ENCODE measurements around the gene MSANTD7. TPM values are rescaled to one million over a fixed set of nuclear protein-coding genes. Genes with fewer than 3 reads are reported as not detected.

The MSANTD7 gene
- total RNA-seq, 1 experiment from 2014 or later, result 19.1 TPM

DNA sequence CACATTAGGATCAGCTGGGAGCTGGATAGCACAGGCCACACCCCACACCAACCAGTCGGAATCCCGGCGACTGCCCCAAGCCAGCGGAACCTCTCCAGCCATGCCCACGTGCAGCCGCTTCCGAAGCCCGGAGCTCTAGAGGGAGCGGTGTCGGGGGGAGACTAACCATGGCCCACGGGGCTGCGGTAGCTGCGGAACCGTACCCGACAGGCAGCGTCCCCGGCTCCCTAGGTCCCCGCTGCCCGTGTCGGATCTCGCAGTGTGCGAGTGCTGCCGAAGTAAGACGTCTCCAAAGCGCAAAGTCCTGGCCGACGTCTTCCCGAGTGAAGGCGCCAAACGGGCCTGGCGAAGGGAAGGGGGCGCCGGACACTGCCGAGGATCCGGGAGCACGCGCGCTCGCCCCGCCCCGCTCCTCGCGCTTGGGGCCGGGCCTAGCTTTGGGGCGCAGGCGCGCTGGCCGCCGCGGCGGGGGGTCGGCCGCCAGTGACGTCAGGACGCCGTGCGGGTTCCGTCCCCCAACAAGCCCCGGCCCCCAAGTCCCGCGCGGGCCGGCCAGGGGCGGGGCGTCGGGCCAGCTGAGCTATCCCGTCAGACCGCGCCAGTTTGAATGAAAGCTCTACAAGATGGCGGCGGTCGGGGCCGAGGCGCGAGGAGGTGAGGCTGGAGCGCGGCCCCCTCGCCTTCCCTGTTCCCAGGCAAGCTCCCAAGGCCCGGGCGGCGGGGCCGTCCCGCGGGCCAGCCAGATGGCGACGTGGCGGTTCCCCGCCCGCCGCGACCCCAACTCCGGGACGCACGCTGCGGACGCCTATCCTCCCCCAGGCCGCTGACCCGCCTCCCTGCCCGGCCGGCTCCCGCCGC, 40.4 kb downstream of the MSANTD7 start, which contains the start of gene SUV39H2:
Gene SUV39H2 (plus strand): TSS at position 601 of the 858 bp plus-strand sequence. CDS start 23 bp downstream, at position 624.
- peak; percentile 97 for DNase-seq (ENCODE audit: low spot score)
- TF ChIP-seq, protein P1, sequence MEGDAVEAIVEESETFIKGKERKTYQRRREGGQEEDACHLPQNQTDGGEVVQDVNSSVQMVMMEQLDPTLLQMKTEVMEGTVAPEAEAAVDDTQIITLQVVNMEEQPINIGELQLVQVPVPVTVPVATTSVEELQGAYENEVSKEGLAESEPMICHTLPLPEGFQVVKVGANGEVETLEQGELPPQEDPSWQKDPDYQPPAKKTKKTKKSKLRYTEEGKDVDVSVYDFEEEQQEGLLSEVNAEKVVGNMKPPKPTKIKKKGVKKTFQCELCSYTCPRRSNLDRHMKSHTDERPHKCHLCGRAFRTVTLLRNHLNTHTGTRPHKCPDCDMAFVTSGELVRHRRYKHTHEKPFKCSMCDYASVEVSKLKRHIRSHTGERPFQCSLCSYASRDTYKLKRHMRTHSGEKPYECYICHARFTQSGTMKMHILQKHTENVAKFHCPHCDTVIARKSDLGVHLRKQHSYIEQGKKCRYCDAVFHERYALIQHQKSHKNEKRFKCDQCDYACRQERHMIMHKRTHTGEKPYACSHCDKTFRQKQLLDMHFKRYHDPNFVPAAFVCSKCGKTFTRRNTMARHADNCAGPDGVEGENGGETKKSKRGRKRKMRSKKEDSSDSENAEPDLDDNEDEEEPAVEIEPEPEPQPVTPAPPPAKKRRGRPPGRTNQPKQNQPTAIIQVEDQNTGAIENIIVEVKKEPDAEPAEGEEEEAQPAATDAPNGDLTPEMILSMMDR (conservative IDR thresholded peaks at IDR 0.05; ENCODE audit: low read depth, low read length), result no peak
- TF ChIP-seq EZH2 (IDR thresholded peaks at IDR 0.05; ENCODE audit: borderline replicate concordance, low read depth, low read length, poor library complexity, severe bottlenecking), result no peak
- POLR2A ChIA-PET (ENCODE audit: low non-redundant PET), result interaction anchor here (0.6 kb wide), 1 partner anchor 320 kb away, joined by 3 read pairs; no protein-coding TSS in a partner anchor
- no TSS peak for BruUV-seq (replicated peaks)
- H3K36me3 ChIP-seq (ENCODE audit: insufficient read depth, low read length, poor library complexity, severe bottlenecking), result no peaks in the 10 kb centered on the region
- peak within 1 kb of the TSS; percentile 88 for H3K4me3 ChIP-seq (ENCODE audit: low read depth, low read length, poor library complexity, severe bottlenecking)
- no peaks in the 10 kb centered on the region for H3K9me3 ChIP-seq (ENCODE audit: low read depth, low read length, poor library complexity, severe bottlenecking)
- no peaks in the 10 kb centered on the region for H3K27me3 ChIP-seq (replicated peaks; ENCODE audit: insufficient read depth, low read depth, low read length, poor library complexity)
- peaks cover 8% of the 10 kb centered on the region for H3K4me1 ChIP-seq (ENCODE audit: insufficient read depth, low read length, poor library complexity, severe bottlenecking)
- CTCF ChIA-PET, result interaction anchor here (0.6 to 1.3 kb wide), 4 partner anchors 40 to 481 kb away, joined by 3 to 4 read pairs (median 4); partner anchors contain the start of genes CDNF, HSPA14 and MSANTD7
- intact Hi-C loops (cut with micrococcal nuclease; ENCODE audit: unreplicated experiment), result loop anchor here (5.0 kb wide), 1 partner anchor 74 kb away; the partner anchor contains the start of gene DCLRE1C
- H3K27ac ChIP-seq (ENCODE audit: low read depth, low read length, poor library complexity, severe bottlenecking), result peak within 1 kb of the TSS; percentile 94

DNA sequence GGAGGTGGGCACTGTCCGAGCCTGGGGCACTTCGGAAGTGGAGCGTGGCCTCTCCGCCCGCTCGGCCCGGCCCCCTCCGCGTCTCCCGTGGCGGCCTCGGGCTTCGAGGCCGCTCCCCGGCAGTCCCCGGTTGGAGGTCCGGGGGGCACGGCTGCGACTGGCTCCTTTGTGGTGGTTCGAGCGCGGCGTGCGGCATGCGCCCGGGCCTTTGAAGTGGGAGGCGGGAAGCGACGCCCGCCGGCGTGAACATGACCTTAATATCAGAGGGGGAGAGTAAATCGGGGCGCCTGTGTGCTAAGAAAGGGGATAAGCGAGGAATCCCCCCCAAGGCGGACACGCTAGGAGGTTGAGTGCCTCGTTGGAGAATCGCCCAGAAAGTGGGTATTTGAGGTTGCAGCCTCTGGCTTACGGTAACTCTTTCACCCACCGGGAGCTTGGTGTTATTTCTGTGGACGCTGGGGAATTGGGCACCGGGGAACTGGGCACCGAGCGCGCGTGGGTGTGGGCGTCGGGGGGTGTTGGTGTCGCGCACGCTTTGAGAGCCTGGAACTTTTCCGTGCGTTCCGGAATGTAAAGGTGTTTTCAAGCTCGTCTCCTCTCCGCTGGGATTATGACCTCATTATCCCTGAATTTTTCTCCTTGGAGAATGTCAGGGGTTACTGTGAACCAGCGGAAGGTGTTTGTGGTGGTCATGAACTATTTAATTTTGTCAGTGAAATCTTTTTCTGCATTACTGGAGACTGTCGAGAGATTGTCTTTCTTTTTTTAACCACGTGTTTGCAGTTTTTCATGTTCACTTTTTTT, 41.2 kb downstream of the MSANTD7 start:
- Histone ChIP-seq H3K27me3 (replicated peaks; ENCODE audit: insufficient read depth, low read depth, low read length, poor library complexity) (no peaks in the 10 kb centered on the region), H3K4me1 (ENCODE audit: insufficient read depth, low read length, poor library complexity, severe bottlenecking) (peaks cover 8% of the 10 kb centered on the region), H3K36me3 (ENCODE audit: insufficient read depth, low read length, poor library complexity, severe bottlenecking) (no peaks in the 10 kb centered on the region), H3K4me3 (ENCODE audit: low read depth, low read length, poor library complexity, severe bottlenecking) (peak overlapping the region; percentile 88), H3K27ac (ENCODE audit: low read depth, low read length, poor library complexity, severe bottlenecking) (peak overlapping the region; percentile 94), H3K9me3 (ENCODE audit: low read depth, low read length, poor library complexity, severe bottlenecking) (no peaks in the 10 kb centered on the region)
- intact Hi-C loops (cut with micrococcal nuclease; ENCODE audit: unreplicated experiment), result loop anchor here (5.0 kb wide), 1 partner anchor 73 kb away; the partner anchor contains the start of gene DCLRE1C
- CTCF ChIA-PET, result interaction anchor here (1.3 kb wide), 1 partner anchor 41 kb away, joined by 3 read pairs; the partner anchor contains the start of genes CDNF, HSPA14 and MSANTD7
- no TSS peak for BruUV-seq (replicated peaks)
- DNase-seq (ENCODE audit: low spot score), result peak; percentile 35
- POLR2A ChIA-PET (ENCODE audit: low non-redundant PET), result no interaction called here
- TF ChIP-seq, protein P1 (conservative IDR thresholded peaks at IDR 0.05; ENCODE audit: low read depth, low read length), result no peak
- no peak for TF ChIP-seq EZH2 (IDR thresholded peaks at IDR 0.05; ENCODE audit: borderline replicate concordance, low read depth, low read length, poor library complexity, severe bottlenecking)

DNA sequence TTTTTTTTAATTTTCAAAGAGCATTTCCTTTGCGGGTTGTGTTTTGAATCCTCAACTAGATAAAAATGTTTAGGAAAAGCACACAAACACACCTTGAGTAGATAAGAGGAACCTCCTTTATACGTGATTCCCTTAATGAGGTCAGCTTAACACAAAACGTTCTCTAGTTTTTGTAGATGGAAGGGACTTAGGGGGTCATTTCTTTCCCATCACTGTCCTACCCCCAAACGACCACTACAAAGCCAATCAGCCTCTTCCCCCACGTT, 41.8 kb downstream of the MSANTD7 start:
- no peak for DNase-seq (ENCODE audit: low spot score)
- ChIA-PET CTCF (no interaction called here), POLR2A (ENCODE audit: low non-redundant PET) (interaction anchor here (0.6 kb wide), 1 partner anchor 9 kb away, joined by 3 read pairs; no protein-coding TSS in a partner anchor)
- Histone ChIP-seq H3K4me3 (ENCODE audit: low read depth, low read length, poor library complexity, severe bottlenecking) (peak overlapping the region; percentile 88), H3K27me3 (replicated peaks; ENCODE audit: insufficient read depth, low read depth, low read length, poor library complexity) (no peaks in the 10 kb centered on the region), H3K27ac (ENCODE audit: low read depth, low read length, poor library complexity, severe bottlenecking) (peak overlapping the region; percentile 94), H3K36me3 (ENCODE audit: insufficient read depth, low read length, poor library complexity, severe bottlenecking) (no peaks in the 10 kb centered on the region), H3K4me1 (ENCODE audit: insufficient read depth, low read length, poor library complexity, severe bottlenecking) (peaks cover 8% of the 10 kb centered on the region), H3K9me3 (ENCODE audit: low read depth, low read length, poor library complexity, severe bottlenecking) (no peaks in the 10 kb centered on the region)
- TF ChIP-seq, protein P1 (conservative IDR thresholded peaks at IDR 0.05; ENCODE audit: low read depth, low read length), result no peak
- no peak for TF ChIP-seq EZH2 (IDR thresholded peaks at IDR 0.05; ENCODE audit: borderline replicate concordance, low read depth, low read length, poor library complexity, severe bottlenecking)
- TSS peak; percentile 59 for BruUV-seq (replicated peaks)
- intact Hi-C loops (cut with micrococcal nuclease; ENCODE audit: unreplicated experiment), result loop anchor here (5.0 kb wide), 1 partner anchor 72 kb away; the partner anchor contains the start of gene DCLRE1C

Data from A673 (cell line).